Stimulated activated CD4-positive, alpha-beta T cell treated with anti-CD3 and anti-CD28 coated beads, Interleukin-1b, Interleukin-23, amount 100 ng/mL, for 4 hours (primary cell): Measurements from ENCODE around the gene FAM13A.

Source experiments
- DNase-seq, 2 donors: peaks; one replicate each; pipeline ENCODE4 v3.0.0-alpha.2; 2020; ENCODE audit warnings: low read depth in 2 of 2

Gene FAM13A

DNA sequence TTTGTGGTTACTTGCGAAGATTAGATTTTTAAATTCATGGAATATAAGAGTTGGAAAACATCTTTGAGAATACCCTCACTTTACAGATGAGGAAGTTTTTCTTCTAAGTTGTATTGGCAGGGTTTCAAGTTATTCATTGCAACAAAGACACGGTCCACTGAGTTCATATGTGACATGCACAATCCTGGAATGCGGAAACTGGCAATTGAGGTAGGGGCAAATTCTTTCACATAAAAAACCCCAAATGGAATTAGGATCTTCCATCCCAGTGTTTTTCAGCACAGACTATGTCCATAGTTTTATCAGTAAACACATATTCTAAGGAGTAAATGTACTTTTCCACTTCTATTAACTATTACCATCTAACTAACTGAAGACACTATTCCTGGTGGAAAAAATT lies 277.6 kb downstream of the FAM13A start:
- DNase-seq = no peak

DNA sequence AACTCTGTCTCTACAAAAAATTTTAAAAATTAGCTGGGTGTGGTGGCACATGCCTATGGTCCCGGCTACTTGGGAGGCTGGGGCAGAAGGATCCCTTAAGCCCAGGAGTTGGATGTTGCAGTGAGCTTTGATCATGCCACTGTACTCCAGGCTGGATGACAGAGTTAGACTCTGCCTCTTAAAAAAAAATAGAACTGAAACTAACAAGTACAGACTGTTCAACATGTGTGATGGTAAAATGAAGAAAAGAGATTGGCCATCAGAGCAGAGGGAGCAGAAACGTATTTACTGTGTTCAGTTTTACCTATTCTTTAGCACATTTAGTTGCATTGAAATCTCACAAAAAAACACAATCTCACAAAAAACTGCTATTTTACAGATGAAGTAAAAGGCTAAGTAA lies 281.5 kb downstream of the FAM13A start:
- no peak for DNase-seq

DNA sequence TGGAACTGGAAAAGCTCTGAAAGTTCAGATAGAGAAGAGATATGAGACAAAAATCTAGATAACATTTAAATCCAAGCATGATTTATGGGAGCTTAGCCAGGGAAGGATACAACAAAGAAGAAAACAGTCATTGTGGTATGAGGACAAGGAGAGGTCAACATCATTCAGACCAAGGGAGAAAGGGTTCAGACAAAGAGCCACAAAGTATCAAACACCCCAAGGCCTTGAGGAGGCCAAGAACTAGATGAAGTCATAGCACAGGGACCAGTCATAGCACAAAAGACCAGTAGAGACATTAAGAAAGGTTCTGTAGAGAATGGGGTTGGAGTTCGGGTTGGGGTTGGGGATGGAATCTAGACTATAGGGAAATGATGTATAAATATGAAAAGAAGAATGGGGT lies 282.0 kb downstream of the FAM13A start:
- no peak for DNase-seq

DNA sequence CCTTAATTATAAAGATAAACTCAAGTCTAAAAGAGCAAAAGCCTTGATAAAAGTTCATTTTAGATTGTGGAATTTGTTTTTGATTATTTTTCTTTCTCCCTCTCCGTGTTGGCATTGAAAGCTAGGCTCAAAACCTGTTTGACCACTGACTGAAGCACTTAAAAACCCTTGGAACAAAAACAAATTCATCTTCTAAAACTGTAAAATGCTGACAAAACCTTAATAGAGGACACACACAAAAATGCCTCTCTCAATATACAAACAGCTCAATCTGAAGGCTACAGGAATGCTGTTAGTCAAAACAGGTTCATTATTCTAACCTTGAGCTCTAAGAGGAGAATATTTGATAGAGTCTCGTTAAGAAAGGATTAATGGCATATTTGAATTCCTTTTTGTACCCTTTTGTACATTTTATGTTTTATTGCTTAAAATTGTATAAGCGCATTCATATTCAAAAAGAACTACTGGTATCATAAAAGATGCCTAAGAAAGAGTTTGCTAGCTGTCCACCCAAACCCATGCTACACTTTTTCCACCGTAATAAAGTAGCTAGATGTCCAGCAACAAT lies 285.0 kb downstream of the FAM13A start:
- DNase-seq = no peak

DNA sequence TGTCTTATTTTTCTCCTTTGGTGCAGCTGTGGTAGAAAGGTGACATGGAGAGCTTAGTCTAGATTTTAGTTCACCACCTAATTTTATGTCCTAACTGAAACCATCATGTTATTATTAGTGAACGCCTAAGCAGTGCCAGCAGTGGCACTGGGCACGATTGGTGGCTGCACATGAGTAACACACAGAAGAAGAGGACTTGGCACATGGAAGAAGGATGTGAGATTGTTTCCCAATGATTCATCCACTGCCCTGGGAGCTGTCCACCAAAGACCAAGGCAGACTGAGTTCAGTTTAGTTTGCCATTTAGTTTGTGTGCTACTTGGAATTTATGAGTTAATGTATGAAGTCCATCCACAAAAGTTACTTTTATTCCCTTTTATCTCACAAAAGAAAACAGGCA lies 291.3 kb downstream of the FAM13A start:
- no peak for DNase-seq

DNA sequence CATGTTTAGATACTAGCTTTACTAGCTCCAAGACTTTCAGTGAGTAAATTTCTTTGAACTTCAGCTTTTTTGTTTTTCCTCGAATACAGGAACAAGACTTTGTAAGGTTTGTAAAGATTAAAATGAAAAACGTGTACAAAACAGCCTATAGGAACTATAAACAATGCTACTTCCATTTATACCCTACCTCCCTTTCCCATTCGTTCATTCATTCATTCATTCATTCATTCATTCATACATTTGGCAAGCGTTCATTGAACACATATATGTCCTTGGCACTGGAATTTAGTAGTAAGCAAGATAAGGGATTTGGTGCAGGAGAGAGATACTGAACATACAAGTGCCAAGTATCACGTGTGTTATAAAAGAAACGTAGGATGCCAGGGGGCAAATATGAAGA lies 293.9 kb downstream of the FAM13A start:
- no peak for DNase-seq

DNA sequence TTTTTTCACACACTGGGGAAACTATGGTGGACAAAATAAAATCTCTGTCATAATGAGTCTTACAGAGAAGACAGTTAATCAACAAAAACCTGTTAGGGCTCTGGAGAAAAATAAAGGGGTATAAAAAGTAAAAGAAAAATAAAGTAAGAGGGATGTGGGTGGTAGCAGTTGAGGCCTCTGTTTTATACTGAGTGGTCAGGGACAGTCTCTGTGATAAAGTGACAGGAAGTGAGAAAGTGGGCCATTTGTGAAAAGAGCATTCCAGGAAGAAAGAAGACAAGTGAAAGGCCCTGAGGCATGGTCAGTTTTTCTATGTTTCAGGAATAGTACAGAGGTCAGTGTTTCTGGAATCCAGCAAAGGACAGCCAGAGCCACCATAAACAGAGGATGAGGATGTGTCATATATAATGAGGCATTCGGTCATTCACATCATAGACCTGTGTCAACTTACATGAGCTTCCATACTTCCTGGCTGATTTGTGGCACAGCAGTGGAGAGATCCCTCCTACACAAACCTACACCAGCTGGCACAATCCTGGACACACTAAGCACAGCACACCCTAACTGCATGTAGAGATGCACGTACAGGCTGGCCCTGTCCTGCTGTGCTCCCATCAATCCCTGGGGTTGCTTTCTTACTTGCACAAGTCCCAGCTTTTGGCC lies 295.0 kb downstream of the FAM13A start:
- no peak for DNase-seq

GRCh38 chr4:88761342-88761741 lies 295.6 kb downstream of the FAM13A start:
- DNase-seq = no peak

- DNase-seq = no peak
These were observed 297.1 kb downstream of the FAM13A start for GRCh38 chr4:88759895-88760290.

DNA sequence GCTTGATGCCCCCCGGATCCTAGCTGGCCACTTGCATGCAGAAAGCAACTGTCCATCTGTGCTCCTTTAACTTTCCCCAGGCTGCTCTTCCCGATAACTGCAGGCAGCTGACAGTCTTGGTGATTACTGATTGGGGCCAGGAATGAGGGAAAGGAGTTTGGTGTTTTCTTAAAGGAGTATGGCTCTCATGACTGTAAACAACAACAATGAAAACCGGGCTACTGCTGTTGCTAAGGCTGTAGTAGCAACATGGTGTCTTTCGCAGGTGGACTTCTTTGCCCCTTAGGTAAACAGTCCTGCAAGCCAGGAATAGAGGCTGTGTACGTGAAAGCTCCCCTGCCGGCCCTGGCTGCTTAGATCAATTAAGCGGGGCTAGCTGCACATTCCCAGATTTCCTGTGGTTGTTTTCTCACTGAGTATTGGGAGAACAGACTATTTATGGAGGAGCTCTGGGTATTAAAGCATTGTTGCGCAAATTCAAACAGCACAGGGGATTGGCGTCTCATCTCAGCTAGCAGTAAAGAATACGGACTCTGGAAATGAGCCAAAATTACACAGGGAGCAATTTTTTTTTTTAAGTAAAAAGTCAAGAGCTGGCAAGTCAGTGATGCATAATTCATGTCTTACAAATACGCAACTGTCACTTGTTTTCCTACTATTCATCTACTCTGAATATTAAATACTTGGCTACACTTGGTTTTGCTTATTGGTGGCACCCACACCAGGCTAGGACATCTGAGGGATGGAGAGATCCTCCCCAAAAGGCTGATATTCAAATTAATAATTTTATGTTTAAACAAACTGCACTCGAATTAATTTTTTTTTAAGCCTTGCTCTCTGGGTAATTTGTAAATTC lies 297.7 kb downstream of the FAM13A start:
- DNase-seq = no peak

GRCh38 chr4:88758264-88758663 lies 298.7 kb downstream of the FAM13A start:
- no peak for DNase-seq

- DNase-seq = no peak
These were observed 299.2 kb downstream of the FAM13A start for GRCh38 chr4:88757776-88758175.

- no peak for DNase-seq
These were observed 299.9 kb downstream of the FAM13A start for GRCh38 chr4:88757067-88757466.

DNA sequence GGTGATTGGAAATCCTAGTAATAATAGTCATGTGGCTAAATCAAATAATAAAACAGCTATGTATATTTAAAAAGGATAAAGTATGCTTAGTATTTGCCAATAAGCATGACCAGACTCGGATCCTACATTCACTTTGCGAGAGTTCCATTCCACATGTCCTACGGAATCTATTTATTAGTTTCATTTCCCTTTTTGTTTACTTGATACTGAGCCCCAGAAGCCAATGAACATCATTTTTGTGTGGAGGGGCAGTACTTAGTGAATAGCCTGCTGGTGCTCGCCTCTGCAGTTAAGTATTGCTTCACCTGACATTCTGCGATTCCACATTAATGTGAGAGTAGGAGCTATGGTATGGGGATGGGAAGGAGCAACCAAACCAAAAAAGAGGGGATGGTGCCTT lies 300.8 kb downstream of the FAM13A start:
- no peak for DNase-seq

- DNase-seq = no peak
These were observed 301.5 kb downstream of the FAM13A start for GRCh38 chr4:88755454-88755853.

GRCh38 chr4:88754796-88755195 lies 302.2 kb downstream of the FAM13A start:
- DNase-seq = no peak

DNA sequence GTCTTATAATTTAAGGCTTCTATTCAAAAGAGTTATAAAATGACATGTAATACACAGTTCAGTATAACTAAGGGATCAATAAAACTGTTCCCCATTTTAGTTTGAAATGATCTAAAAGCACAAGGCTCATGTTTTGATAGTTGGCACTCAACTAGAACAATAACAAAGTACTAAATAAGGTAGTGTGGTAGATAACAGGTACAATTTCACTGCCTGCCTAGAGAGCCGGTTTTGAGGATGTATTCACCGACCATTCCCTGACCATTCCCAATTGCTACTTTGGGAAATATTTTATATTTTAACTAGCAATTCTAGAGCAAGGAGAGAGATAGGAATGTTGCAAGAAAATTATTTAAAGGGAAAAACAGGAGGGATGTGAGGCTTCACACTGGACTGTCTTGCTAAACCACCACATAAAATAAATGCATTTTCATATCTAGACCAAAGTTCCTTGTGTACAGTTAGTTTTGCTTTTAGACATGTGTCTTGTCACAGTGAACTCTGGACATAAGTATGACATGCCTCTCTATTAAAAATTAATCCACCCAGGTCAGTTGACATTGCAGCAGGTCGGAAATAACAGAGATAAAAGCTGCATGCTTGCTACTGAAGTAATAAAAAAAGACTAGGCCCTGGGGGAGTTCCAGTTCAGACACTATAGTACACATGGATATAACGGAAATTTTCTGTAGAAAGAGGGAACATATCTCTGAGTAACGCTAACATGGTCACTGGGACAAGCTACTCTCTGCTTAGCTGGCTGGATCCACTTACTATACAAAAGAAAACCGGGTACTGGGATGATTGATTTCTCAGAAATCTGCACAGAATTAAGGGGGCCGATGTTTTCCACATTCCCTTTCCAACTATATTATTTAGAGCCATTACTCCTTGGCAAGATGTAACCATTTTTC lies 303.1 kb downstream of the FAM13A start:
- no peak for DNase-seq

DNA sequence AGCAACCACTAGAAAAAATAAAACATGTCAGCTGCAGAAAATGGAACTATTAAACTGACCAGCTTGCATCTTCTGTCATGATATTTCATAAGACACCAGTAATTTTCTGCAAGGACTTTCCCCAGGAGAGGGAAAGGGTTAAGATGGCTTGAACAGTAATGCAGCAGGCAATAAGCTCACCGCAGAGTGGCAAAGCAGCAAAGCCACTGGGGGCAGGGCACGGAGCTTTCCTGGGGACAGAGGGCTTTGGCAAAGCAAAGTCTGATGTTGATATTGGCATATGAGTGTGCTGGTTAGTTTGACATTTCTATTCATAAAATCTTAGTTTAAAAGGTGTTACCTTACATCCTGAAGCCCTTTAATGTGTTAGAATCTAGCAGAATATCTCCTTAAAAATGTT lies 304.2 kb downstream of the FAM13A start:
- DNase-seq = no peak

DNA sequence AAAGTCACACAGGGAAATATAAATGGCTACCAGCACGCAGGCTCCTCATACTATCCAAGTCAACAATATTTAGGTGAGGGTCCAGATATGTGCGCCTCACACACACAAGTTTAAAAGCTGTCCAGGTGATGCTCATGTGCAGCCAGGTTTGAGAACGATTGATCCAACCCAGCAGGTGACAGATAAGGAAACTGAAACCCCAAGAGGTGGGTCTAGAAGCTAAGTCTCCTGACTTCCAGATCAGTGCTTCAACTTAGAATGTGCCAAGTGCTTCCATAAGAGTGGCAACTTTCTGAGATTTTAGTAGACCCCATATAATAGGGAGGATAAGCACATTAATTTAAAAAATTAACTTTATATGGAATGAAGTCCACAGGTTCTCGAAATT lies 304.9 kb downstream of the FAM13A start:
- DNase-seq = no peak

DNA sequence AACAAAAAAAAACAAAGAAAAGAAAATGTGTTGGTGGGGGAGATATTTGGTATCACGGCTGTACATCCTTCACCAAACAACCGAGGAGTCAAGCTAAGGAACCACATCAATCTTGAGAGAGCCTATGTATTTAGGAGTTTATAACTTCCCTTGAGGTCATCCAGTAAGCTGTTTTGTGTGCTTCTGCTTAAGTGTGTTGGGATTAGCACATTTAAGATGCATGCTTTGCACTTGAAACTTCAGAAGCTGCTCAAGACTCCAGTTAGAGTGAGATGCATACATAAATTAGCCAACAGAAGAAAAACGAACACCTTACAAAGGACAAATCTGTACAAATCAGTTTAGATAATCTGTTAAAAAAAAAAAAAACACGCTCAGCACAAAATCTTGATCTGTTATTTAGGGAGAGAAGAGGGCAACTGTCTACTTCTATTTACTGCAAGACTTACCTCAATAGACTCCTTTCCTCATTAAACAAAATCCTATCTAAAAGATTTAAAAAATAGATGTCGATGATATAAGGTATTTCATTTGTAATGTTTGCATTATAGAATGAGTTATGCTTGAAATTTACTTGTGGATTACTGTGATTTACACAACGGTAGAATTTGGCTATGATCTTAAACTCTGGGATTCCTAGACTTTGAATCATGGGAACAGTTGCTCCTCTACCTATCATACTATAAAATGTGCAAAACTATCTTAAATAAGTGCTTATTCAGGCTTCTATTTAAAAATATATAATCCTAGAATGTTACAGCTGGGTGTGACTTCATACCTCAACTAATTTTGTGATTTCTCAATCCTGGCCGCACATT lies 305.5 kb downstream of the FAM13A start:
- DNase-seq = no peak

DNA sequence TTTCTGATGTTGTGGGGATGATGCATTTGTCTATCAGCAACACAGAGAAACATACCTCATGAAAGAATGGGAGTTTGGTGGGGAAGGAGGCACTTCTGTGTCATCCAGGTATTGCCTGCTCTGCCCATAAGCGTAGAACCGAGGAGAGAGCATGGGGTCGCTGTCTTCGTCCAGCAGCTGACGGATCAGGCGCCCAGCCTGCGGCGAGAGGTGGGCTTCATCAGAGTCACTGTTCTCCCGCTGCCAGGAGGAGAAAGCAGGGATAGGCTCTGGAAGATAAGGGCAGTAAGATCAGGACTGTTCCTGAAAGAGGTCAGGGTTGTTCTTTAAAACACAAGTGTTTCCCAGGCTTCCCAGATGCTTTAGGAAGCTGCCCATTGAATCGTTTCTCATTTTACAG lies 306.6 kb downstream of the FAM13A start:
- no peak for DNase-seq
